Measurements from ENCODE around the gene MCCC1.

GRCh38 chr3:183099026-183099837, at the start of gene MCCC1:
- peak in 1 of 4 experiments; percentile 11 for TF ChIP-seq CTCF (IDR thresholded peaks at IDR 0.05)
- peak; percentile 69 to 77 for TF ChIP-seq POLR2A (IDR thresholded peaks at IDR 0.05)
- peak; percentile 98 for TF ChIP-seq POLR2AphosphoS5 (IDR thresholded peaks at IDR 0.05)

Data from gastroesophageal sphincter (tissue), 3 donors.